ENCODE results near the gene TREM2.

DNA sequence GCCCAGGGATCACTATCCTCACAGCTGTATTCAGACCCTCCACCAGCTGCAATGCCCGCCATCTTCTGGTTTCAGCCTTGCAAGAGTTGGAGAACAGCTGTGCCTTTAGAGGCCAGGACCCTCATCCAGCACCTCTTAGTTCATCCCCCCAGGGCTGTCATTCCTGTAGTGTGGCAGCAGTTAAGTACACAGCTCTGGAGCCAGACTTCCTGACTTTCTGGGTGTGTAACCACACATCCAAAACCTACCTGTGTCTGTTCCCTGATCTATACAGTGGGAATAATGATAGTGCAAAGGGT lies 452 bp upstream of the TREM2 start:
- TF ChIP-seq, protein P1, sequence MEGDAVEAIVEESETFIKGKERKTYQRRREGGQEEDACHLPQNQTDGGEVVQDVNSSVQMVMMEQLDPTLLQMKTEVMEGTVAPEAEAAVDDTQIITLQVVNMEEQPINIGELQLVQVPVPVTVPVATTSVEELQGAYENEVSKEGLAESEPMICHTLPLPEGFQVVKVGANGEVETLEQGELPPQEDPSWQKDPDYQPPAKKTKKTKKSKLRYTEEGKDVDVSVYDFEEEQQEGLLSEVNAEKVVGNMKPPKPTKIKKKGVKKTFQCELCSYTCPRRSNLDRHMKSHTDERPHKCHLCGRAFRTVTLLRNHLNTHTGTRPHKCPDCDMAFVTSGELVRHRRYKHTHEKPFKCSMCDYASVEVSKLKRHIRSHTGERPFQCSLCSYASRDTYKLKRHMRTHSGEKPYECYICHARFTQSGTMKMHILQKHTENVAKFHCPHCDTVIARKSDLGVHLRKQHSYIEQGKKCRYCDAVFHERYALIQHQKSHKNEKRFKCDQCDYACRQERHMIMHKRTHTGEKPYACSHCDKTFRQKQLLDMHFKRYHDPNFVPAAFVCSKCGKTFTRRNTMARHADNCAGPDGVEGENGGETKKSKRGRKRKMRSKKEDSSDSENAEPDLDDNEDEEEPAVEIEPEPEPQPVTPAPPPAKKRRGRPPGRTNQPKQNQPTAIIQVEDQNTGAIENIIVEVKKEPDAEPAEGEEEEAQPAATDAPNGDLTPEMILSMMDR (IDR thresholded peaks at IDR 0.05), result no peak
- TF ChIP-seq POLR2A (IDR thresholded peaks at IDR 0.05), result no peak
